Measurements from ENCODE around the gene ADRA2A.

ADRA2A gene

DNA sequence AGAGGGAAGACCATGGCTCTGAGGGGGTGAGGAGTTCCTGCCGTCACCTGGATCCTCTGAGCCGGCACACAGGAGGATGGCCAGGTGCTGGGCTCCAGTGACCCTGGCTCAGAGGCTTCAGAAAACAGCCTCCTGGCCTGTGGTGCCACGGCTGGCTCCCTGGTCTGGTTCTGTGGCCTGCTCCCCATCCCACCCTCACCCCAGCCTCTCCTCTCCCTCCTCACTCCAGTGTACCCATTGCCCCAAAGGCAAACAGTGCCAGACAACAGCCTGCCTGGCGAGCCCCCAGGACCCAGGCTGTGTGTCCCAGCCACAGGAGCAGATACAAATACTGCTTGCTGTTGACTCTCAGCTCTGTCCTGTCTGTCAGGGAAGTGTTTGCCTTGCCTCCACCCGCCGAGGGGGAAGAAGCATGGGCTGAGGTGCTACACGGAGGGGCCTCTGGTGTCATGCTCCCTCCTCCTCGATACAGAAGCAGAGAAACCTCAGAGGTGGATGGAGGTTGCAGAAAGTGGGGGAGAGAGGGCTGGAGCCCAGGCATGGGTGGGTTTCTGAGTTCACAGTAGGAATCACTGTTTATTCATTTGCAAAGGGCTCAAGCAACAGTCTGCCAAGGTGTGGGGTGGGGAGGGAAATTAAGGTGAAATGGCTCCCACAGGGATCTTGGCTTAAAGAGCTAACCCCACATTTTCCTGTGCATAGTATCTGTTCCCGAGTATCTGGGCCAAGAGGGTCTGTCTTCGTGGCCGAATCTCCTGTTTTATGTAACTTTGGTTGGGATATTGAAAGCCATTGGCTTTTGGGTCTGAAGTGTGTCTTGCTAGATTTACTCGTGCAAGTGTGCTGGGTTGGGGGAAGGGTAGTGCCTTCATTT, 5.5 kb downstream of the ADRA2A start:
- H3K4me3 ChIP-seq (ENCODE audit: low read length): no peak overlapping the region
- no peak for DNase-seq (ENCODE audit: low read depth, low spot score)

DNA sequence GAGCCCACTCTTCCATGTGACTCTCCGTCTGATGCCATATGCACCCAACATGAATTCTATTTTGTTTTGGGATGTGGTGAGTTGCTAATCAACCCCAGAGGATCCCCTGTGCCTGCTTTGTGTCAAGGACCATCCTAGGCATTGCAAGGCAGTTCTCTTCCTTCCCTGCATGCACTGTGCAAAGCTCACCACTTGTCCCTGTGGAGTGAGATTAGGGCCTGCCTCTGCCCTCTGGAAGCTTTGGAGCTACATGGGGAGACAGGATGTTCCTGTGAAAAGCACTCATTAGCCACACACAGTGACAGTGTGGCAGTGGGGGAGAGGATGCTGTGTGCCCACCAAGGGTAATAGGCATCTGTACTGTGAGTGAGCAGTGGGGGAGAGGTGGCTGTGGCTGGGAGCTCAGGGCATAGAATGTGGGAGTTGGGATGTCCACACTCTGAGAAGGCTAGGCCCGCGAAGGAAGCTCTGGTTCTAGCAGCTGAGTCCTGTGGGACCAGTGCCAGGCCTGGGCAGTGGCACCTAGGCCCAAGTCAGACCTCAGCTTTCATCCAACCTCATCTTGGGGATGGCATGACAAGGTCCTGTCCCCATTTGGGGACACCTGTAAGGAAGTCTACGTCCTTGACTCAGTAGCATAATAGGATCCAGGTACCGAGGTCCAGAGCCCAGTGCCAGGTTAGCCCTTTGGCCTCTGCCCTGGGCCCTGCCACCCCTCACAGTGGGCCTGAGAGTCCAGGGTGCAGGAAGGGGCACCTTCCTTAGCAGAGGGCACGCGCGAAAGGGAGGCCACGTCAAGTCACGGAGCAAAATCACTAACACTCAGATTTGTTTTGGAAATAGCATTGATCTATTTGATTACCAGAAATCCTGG, 6.6 kb downstream of the ADRA2A start:
- DNase-seq (ENCODE audit: low read depth, low spot score): no peak
- H3K4me3 ChIP-seq (ENCODE audit: low read length): no peak overlapping the region

DNA sequence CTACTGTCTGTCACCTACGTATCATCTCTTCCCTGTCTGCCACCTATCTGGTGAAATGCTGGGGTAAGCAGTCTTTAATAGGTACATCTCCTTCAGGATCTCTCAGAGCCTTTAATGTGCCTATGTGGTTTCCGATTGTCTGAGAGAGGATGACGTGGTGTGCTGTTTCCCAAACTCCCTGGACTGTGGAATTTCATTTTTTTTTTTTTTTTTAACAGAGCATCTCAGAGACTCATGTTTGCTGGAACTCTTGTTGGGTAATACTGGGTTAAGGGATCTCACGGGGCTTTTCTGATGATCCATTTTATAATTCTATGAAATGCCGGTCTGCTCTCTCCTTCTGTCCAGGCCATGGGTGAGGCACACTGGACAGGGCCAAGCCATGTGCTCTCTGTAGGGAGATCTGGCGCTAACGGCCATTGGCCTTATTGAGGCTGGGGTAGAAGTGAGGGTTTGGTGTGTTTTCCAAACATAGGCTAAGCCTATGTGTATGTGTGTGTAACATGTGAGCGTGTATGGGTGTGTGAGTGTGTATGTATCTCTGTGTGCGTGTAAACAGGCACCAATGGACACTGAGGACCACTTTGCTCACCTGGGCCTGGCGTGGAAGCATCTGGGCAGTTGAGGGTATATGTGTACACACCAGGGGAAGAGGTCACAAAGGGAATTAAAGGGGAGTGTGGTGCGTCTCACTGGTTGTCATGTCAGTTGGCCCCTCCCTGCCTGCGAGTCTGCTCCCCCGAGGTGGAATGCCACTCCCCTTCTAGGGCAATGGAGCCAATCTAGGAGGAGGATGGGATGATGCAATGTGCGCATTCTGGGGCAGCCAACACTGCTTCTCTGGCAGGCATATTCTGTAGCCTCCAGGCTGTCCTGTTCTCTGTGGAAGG, 7.8 kb downstream of the ADRA2A start:
- no peak for DNase-seq (ENCODE audit: low read depth, low spot score)
- H3K4me3 ChIP-seq (ENCODE audit: low read length): no peak overlapping the region

DNA sequence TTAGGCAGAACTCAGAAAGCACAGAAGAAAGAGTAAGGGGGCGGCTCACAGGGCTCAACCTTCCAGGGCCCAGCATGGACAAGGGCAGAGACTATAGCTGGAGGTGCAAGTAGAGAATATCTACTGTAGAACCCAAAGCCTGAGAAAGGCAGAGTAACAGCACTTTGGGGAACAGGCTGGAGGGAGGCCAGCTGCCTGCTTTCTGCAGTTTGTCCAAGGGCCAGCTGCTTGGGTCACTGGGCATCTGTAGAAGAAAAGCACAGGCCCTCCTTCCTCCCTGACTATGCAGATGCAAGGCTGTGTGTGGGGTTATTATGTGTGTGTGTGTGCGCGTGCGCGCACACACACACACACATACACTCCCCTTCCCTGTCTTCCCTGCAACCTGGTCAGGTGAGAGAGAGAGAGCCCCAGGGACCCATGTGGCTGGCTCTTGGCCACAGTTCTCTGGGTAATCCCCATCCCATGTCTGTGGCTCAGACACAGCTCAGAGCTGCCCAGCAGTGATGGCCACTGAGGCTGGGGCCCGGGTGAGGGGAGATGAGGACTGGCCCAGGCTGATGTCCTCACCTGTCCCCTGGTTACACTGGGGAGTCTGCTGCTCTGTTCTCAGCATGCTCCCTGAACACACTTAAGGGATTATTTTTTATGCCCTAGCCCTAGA, 9.0 kb downstream of the ADRA2A start:
- H3K4me3 ChIP-seq (ENCODE audit: low read length): no peak overlapping the region
- no peak for DNase-seq (ENCODE audit: low read depth, low spot score)

DNA sequence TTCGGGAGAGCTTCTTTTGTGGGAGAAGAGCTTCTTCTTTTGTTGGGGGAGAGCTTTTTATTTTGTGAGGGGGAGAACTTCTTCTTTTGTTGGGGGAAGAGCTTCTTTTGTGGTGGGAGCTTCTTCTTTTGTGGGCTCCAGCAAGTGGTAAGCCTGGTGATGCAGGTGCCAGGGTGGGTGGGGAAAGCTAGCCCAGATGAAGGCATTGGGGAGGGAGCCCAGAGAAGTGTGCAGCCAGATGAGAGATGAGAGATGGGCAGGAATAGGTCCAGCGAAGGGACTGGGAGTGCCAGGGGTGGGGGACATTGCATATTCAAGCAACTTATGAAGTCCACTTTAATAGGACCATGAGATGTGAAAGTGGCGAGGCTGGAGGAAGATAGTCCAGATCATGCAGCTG, 9.7 kb downstream of the ADRA2A start:
- peak; percentile 30 for DNase-seq (ENCODE audit: low read depth, low spot score)
- H3K4me3 ChIP-seq (ENCODE audit: low read length): no peak overlapping the region

DNA sequence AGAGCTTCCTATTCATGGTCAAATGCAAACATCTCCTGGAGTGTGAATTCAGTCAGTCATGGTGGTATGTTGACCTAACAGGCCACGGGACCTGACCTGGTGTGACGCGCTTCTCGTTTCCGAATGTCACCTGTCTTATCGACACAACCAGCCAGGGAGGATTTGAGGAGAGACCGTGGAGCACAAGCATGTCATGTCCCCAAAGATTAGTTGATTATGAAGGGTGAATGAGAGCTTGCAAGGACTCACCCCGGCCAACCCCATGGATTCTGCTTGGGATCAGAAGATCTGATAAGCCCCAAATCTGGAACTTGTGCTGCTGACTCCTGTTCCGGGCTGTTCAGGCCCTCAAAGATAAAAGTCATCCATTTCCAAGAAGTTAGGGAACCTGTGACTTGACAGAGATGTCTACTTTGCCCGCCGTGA, 10.5 kb downstream of the ADRA2A start:
- no peak for DNase-seq (ENCODE audit: low read depth, low spot score)
- no peak overlapping the region for H3K4me3 ChIP-seq (ENCODE audit: low read length)

DNA sequence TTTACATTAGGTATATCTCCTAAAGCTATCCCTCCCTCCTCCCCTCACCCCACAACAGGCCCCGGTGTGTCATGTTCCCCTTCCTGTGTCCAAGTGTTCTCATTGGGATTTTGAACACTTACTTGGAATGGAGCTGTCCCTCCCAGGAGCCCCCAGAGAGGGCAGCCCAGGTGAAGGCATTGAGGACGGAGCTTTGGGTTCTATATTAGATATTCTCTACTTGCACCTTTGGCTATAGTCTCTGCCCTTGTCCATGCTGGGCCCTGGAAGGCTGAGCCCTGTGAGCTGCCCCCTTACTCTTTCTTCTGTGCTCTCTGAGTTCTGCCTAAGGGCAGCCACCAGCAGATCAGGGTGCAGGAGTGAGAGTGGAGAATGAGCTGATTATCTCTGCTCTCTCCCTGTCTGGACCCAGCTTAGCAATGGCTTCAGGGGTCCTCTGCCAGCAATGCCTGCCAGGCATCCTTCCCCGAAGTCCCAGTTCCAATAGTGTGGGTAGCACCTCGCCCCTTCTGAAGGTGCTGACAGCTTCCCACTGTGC, 11.2 kb downstream of the ADRA2A start:
- H3K4me3 ChIP-seq (ENCODE audit: low read length): no peak overlapping the region
- DNase-seq (ENCODE audit: low read depth, low spot score): no peak

DNA sequence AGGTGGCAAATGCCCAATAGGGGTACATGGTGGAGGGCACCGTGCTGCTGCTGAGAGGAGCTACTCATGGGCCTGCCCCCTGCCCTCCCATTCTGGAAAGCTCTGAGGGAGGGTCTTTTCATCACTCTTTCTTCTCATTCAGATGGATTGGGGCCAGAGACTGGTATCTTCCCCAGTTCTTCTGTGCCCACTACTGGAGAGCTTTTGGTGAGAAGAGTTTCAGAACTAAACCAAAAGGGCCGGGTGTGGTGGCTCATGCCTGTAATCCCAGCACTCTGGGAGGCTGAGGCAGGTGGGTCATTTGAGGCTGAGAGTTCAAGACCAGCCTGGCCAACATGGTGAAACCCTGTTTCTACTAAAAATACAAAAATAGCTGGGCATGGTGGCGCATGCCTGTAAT, 12.5 kb downstream of the ADRA2A start:
- no peak for DNase-seq (ENCODE audit: low read depth, low spot score)
- no peak overlapping the region for H3K4me3 ChIP-seq (ENCODE audit: low read length)

DNA sequence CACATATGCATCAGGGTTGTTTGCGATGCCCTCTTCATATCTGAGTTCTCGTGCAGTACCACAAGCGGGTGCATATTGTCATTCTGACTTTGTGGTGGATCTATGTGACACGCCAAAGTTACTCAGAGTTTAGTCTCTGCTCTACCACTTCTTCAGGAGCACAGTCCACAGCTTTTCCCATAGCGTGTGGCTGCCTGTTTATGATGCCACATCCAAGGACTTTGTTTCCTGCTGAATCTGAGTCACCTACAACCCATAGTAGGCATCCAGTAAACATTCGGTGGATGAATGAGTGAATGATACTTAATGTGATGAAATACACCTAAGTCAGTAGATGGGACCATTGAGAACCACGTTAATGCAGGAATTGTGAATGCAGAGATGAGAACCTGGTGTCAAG, 15.0 kb downstream of the ADRA2A start:
- H3K4me3 ChIP-seq (ENCODE audit: low read length): no peak overlapping the region
- DNase-seq (ENCODE audit: low read depth, low spot score): no peak

DNA sequence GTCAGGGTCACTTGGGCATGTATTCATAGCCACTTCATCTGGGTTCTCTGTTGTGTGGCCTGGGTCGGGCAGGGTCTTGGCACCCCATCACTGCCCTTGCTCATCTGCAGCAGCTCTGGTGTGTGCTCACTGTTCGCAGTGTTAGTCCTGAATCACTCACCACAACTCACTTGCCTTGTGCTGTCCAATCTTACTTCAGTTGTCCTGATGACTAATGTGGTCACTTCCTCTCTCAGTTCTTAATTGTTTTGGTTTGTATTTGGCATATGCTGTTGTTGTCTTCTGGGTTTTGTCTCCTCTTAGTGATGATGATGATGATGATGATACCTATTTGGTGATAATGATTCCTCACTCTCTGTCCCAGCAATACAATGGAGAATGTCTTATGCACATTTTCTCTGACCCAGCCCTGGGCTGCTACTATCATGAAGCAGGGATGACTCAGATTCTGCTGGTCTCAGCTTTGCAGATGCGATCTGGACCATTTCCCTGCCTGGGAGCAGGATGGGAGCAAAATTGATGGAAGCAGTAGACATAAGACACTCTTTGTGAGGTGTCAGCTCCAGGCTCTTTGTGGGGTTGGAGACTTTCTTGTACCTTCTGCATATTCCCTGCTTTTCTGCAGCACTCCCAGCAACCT, 17.0 kb downstream of the ADRA2A start:
- no peak for DNase-seq (ENCODE audit: low read depth, low spot score)
- H3K4me3 ChIP-seq (ENCODE audit: low read length): no peak overlapping the region

DNA sequence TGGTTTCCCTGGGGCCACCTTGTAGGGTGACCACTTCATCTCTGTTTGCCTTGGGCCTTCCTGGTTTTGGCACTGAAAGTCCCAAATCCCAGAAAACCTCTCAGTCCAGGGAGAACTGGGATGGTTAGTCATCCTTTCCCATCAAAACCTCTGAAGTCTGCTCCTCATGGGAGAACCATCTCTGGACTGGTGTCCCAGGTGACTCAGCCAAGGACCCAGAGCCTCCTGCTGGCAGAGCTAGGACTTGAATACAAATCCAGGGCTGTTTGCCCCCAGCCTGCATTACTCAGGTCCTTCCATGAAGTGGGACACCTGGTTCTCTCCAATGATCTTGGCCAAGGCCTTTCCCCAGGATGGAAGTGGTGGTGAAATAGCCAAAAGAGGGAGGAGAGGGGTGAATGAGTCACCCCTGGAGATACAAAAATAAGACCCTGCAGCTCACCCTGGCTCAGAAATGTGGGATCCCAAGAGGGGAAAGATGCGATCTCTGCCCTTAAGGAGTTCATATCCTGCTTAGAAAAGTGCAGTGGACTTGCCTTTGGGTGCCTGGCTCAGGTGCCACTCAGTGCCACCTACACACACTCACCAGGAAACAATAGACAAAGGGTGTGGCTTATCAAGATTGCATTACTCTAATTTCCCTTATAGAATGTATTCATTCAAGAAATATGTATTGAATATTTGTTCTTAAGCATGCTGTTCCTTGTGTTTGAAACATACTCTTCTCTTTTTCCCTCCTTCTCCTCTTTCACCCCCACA, 22.0 kb downstream of the ADRA2A start:
- no peak overlapping the region for H3K4me3 ChIP-seq (ENCODE audit: low read length)
- no peak for DNase-seq (ENCODE audit: low read depth, low spot score)

DNA sequence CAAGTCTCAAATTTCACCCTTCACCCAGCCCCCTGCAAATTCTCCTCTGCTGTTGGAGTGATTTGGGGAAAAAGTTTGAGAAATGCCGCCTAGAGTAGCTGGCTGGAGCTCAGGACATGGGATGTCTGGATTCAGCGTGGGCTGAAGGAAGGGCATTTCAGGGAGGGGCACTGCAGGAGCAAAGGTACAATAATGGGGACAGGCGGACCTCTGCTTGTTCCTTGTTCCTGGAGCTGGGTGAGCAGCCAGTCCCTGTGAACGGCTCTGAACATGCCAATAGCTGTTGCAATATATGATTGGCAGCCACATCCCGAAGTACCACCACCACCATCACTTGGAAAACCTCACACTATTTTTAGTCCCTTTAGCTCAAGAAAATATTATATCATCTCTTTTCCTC, 23.4 kb downstream of the ADRA2A start:
- no peak overlapping the region for H3K4me3 ChIP-seq (ENCODE audit: low read length)
- no peak for DNase-seq (ENCODE audit: low read depth, low spot score)

DNA sequence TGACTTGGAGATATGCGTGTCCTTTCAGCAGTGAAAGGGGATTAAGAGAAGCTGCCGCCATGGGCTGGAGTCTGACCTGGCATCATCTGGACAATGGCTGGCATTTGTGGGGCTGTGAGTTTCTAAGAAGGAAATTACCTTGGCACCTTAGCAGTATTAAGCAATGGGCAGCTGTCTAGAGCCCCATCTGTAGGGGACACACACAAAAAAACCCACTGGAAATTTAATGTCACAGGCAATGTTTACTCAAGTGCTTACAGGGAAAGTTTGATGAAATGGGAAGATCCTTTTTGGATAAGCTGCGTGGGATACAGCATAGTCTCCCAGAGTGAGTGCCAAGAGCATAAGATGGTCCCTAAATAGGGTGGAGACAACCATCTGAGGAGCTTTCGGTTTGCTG, 25.0 kb downstream of the ADRA2A start:
- no peak for DNase-seq (ENCODE audit: low read depth, low spot score)
- H3K4me3 ChIP-seq (ENCODE audit: low read length): no peak overlapping the region

DNA sequence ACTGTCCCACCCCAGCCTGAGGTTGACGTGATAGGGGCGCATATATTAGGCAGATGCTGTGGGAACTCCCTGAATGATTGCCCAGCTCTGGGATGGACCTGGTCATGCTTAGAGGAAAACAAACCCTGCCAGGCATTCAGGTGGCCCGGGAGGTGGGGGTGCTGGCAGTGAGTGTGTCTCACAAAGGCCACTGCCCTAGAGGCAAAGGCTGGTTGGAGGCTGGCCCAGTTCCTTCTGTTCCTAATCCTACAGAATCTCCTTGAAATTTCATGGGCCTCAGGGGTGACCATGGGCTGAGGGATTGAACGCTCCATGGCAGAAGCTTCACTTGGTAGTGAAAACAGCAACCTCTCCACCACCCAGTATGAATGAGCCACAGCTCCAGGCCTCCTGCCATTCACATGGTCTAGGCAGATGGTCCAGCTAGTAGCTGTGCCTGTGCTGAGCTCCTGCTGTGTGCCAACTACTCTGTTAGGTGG, 25.6 kb downstream of the ADRA2A start:
- DNase-seq (ENCODE audit: low read depth, low spot score): no peak
- no peak overlapping the region for H3K4me3 ChIP-seq (ENCODE audit: low read length)

DNA sequence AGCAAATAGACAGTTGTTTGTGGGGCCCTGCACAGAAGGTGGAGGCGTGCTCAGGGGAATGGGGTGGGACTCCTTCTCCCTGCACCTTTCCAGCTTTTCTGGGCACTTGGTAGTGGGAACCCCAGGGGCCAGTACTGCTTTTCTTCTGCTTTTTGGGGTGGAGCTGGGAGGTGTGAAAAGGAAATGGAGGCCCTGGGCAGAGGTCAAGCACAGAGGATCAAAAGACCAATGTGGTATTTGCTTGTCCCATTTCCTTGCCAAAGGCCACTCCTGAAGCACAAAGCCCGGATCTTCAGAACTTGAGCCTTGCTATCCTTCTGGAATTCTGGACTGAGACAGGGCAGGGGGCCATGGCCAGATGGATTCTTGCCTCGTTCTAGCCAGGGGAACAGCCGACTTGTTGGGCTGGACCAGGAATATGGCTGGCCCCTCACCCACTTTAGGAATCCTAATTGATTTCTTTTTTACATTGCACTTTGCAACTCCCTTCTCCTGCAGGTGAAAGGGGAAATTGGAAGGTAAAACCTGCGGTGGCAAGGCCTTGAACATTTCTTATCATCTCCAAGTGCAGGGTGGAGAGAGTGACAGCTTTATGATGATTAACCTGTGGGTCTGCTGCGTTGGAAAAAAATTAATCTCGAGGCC, 26.5 kb downstream of the ADRA2A start:
- H3K4me3 ChIP-seq (ENCODE audit: low read length): no peak overlapping the region
- DNase-seq (ENCODE audit: low read depth, low spot score): no peak

DNA sequence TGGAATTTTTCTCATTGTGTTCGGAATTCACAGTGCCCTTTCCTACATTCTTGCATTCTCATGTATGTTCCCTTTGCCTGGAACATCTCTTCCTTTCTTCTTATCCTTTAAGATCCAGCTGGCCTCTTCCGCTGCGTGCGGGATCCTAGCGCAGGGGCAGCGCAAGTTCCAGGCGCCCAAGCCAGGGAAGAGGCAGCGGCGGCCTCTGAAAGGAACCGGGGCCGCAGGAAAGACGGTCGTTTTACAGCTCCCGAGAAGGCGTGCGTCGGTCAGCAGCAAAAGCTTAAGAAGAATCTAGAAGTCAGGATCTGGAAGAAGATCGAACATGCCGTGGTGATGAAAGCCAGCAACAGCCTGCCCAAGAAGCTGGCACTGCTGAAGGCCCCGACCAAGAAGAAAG, 28.0 kb downstream of the ADRA2A start:
- no peak for DNase-seq (ENCODE audit: low read depth, low spot score)
- H3K4me3 ChIP-seq (ENCODE audit: low read length): no peak overlapping the region

DNA sequence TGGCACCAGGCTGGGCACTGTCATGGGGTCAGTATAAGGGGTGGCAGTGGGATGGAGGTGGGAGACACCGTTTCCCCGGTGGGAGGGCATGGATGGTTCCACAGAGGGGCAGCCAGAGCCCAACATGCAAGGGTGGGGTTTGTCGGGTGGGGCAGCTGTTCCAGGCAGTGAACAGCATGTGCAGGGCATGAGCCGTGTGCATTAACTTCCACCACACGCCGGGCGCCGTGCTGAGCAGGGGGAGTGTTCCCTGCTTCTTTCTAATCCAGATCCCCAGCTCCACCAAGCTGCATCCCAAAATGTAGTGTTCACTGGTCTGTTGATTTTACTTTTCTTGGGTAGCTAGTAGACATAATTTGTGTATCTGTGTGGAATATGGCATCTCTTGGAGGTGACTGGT, 29.3 kb downstream of the ADRA2A start:
- H3K4me3 ChIP-seq (ENCODE audit: low read length): no peak overlapping the region
- DNase-seq (ENCODE audit: low read depth, low spot score): no peak

Data from Jurkat, Clone E6-1 (cell line).